Measurements from ENCODE around the gene UBA3. TPM values are rescaled to one million over a fixed set of nuclear protein-coding genes. Genes with fewer than 3 reads are reported as not detected.

UBA3 gene
- total RNA-seq, 1 donor from 2014 or later = 55.3 TPM

DNA sequence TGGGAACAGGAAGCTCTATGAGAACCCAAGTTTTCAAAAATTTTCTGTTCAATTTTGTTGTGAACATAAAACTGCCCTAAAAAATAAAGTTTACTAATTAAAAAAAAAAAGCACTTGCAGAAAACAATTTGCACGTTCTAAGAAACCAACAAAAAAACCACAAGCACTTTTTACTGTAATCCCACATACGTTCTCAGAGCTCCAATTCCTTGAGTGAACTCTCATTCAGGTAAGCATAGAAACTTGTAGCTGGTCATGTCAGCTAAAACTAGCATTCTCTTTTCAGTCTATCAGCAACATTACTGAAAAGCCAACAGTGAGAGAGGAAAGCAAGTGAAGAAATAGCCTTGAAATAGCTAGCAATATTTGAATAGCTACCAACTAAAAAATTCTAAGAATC is 16.5 kb downstream of the UBA3 start:
- Histone ChIP-seq H3K27me3 (no peaks in the 10 kb centered on the region), H3K36me3 (peaks cover 51% of the 10 kb centered on the region), H3K27ac (no peak overlapping the region), H3K4me3 (no peak overlapping the region), H3K4me1 (no peaks in the 10 kb centered on the region), H3K9me3 (no peaks in the 10 kb centered on the region)
- TF ChIP-seq, protein P1, sequence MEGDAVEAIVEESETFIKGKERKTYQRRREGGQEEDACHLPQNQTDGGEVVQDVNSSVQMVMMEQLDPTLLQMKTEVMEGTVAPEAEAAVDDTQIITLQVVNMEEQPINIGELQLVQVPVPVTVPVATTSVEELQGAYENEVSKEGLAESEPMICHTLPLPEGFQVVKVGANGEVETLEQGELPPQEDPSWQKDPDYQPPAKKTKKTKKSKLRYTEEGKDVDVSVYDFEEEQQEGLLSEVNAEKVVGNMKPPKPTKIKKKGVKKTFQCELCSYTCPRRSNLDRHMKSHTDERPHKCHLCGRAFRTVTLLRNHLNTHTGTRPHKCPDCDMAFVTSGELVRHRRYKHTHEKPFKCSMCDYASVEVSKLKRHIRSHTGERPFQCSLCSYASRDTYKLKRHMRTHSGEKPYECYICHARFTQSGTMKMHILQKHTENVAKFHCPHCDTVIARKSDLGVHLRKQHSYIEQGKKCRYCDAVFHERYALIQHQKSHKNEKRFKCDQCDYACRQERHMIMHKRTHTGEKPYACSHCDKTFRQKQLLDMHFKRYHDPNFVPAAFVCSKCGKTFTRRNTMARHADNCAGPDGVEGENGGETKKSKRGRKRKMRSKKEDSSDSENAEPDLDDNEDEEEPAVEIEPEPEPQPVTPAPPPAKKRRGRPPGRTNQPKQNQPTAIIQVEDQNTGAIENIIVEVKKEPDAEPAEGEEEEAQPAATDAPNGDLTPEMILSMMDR (IDR thresholded peaks at IDR 0.05) = no peak
- intact Hi-C loops (cut with DNase I) = no loop called here
- no peak for DNase-seq
- ATAC-seq = no peak

DNA sequence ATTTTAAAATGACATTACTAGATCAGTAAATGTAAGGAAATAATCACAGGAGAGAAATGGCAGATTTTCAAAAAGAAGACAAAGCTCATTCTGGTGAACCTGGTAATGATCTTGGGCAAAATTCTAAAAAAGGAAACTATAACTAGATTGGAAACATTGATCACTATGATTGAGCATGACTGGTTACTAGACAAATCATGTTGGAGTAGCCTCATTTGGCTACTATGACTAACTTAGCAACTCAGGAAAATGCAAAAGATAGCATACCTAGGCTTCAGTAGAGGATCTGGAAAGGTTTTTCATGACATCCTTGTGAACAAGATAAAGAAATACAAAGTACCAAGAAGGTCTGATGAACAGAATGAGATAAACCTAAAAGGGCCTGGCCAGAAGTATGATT is 20.5 kb downstream of the UBA3 start:
- H3K27ac ChIP-seq = no peak overlapping the region
- H3K27me3 ChIP-seq = no peaks in the 10 kb centered on the region
- ATAC-seq = no peak
- TF ChIP-seq, protein P1 (IDR thresholded peaks at IDR 0.05) = no peak
- no peaks in the 10 kb centered on the region for H3K9me3 ChIP-seq
- no peak for DNase-seq
- intact Hi-C loops (cut with DNase I) = no loop called here
- no peak overlapping the region for H3K4me3 ChIP-seq
- H3K36me3 ChIP-seq = peaks cover 77% of the 10 kb centered on the region
- H3K4me1 ChIP-seq = no peaks in the 10 kb centered on the region

DNA sequence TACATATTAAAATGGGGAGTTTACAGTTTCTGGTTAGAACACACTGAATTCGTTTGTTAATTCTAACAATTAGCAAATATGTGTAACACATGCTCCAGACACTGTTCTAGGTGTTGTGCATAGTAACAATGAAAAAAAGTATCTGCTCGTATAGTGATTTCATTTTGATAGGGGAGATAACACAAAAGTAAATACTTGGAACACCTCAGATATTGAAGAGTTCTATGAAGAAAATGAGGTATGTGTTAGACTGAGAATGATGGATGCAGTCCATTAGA is 21.3 kb downstream of the UBA3 start:
- H3K27me3 ChIP-seq = no peaks in the 10 kb centered on the region
- no peak overlapping the region for H3K4me3 ChIP-seq
- ATAC-seq = no peak
- TF ChIP-seq, protein P1 (IDR thresholded peaks at IDR 0.05) = no peak
- DNase-seq = no peak
- no peaks in the 10 kb centered on the region for H3K4me1 ChIP-seq
- no peaks in the 10 kb centered on the region for H3K9me3 ChIP-seq
- peak overlapping the region; percentile 59 for H3K27ac ChIP-seq
- H3K36me3 ChIP-seq = peaks cover 81% of the 10 kb centered on the region
- intact Hi-C loops (cut with DNase I) = no loop called here

DNA sequence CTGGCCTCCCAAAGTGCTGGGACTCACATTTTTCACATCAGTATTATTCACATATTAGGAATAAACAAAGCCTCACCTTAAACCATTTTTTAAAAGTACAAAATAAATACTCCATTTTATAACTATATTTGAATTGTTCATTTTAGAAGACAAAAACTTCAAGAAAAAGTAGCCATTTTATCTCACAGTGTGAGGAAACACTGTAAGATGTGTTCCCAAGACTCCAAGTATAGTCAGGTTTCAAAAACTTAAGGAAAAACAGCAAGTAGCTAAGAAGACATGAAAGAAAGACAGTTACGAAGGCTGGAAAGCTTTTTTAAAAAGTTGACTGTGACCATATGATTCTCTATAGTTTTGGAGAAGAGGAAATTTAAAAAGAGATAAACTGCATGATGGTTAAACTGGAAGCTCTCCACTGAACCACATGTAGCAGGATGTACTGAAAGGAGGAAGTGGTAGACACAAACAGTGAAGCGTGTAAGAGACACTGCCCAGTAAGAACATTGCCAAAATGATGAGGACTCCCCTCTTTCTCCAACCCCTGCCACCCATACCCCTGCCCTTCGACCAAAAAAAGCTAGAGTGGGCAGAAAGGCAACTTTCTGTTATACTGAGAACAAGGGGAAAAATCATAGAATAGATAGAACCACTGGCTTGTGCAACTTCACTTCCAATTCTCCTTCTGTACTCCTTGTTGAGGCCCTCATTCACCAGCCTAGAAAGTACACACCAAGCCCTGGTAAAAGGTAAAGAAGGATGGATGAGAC is 21.8 kb downstream of the UBA3 start:
- Histone ChIP-seq H3K4me1 (no peaks in the 10 kb centered on the region), H3K36me3 (peaks cover 81% of the 10 kb centered on the region), H3K27ac (peak overlapping the region; percentile 59), H3K27me3 (no peaks in the 10 kb centered on the region), H3K4me3 (no peak overlapping the region), H3K9me3 (no peaks in the 10 kb centered on the region)
- no peak for DNase-seq
- intact Hi-C loops (cut with DNase I) = no loop called here
- TF ChIP-seq, protein P1 (IDR thresholded peaks at IDR 0.05) = no peak
- peak; percentile 65 for ATAC-seq

DNA sequence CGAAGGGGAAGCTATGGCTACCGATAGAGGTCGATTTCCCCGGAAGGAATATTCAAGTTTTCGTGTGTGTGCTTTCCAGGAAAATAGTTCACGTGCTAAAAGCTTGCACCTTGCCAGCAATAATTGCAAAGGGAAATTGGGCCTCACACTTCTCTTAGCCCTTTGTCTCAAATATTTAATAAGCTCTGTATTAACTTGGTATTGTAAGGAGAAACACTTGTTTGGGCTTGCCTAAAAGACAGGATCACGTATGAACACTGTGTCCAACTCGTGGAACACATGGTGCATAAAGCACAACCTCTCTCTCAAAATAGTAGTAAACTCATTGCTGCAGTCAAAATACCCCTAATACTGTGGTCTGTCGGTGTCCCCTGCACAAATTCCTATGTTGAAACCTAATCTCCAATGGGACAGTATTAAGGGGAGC is 27.7 kb downstream of the UBA3 start:
- peaks cover 43% of the 10 kb centered on the region for H3K36me3 ChIP-seq

More for the DNA sequence above, 27.7 kb downstream of the UBA3 start:
- Histone ChIP-seq H3K27ac (peak overlapping the region; percentile 97), H3K4me3 (peak overlapping the region; percentile 84), H3K27me3 (no peaks in the 10 kb centered on the region), H3K4me1 (peaks cover 26% of the 10 kb centered on the region), H3K9me3 (no peaks in the 10 kb centered on the region)
- DNase-seq = no peak
- ATAC-seq = no peak
- intact Hi-C loops (cut with DNase I) = no loop called here
- TF ChIP-seq, protein P1 (IDR thresholded peaks at IDR 0.05) = no peak

Data from upper lobe of right lung (tissue), 1 donor.